HG03457 (cell line): Measurements from ENCODE around the gene ISG15.
"Not testable (repeated sequence)": the region's sequence is repeated elsewhere in the genome, so short reads cannot be mapped to it uniquely, and the experiment has no call there.

ENCODE experiments used
- ATAC-seq: cut with Tn5 transposase; IDR thresholded peaks from one replicate; pipeline ENCODE4 v1.9.1; 2021; ENCODE audit warnings: moderate number of reproducible peaks; ENCODE audit not compliant: unreplicated experiment

Gene ISG15

DNA sequence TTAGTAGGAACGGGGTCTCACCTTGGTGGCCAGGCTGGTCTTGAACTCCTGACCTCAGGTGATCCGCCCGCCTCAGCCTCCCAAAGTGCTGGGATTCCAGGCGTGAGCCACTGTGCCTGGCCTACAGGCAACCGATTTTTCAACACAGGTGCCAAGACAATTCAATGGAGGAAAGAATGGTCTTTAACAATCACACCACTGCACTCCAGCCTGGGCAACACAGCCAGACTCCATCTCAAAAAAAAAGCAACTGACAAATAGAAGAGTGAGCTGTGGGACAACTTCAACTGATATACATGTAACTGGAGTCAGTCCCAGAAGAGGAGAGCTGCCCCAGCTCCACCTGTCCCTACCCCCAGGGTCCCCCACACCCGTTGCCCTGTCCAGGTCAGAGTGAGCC lies 18.8 kb upstream of the ISG15 start:
- not testable (repeated sequence) for ATAC-seq

- no peak for ATAC-seq
Observed at GRCh38 chr1:995665-996633, 17.3 kb upstream of the ISG15 start.

- ATAC-seq = no peak
Observed at GRCh38 chr1:996851-997712, 16.2 kb upstream of the ISG15 start.

DNA sequence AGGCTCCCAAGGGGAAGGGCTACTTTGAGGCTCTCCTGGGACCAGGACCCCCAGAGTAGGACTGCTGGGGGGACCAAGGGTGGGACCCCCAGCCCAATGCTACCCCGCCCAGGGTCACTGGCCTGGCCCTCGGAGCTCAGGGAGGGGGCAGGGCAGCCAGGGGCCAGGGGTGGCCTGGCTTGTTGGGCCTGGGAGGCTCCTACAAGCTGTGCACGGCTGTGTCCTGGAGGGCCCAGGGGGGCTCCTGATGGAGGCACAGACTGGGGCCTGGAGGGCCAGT lies 15.6 kb upstream of the ISG15 start:
- ATAC-seq = no peak

DNA sequence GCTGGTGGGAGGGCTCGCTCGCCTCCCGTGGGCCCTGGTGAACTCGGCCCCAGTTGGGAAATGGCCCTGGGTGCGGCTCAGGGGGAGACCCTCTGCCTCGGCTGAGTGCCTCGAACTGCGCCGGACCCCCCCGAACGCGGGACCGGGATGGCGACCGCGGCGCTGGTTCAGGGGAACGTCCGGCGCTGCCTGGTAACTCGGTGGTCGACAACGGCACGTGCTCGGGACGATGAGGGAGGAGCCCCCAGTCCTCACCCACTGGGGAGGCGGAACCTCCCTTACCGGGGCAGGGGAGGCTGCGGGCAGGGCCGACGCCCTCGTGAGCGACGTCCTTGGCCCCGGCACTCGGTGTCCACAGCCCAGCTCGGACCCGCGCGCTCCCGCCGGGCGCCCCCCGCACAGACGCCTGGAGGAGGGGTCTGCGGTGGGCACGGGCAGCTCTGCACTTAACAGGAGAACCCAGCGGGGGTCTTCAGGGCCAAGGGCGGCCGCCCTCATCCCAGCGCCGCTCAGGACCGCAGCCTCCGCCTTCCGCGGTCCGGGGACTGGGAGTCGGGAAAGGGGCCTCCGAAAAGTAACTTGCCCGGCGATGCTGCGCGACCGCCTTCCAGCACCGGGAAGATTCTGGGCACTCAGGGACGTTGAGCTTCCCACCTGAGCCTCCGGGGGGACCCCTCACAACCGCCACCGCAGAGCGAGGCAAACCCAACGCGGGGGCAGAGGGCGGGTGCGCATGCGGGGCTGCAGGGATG lies 15.1 kb upstream of the ISG15 start:
- ATAC-seq = no peak

- no peak for ATAC-seq
Observed at GRCh38 chr1:998745-998994, 14.6 kb upstream of the ISG15 start.

DNA sequence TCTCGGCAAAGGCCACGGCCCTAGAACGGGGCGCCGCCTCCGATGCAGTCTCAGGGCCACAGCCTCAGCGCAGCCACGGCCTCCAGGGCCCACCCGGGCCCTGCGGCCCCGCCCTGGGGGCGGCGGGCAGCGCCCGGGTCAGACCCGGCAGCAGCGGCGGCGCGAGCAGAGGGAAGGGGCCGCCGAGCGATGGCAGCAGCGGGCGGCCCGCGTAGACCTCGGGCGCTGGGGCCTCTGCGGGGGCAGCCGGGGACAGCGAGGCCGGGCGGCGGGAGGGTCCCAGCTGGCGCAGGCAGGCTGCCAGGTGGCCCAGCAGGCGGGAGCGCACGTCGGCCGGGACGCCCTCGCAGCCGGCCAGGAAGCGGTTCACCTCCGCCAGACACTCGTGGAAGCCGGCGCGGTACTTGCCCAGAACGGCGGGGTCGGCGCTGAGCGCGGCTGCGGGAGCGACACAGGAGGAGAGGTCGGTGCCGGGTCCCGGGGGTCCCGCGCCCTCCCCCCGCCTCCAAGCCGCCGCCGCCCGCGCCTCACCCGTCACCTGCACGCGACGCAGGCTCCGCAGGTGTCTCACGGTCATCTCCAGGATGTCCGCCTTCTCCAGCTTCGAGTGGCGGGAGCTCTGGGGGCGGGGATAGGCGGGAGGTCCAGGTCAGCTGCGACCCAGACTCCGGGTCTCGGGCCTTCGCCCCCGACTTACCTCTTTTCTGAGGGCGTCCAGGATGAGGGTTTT lies 14.1 kb upstream of the ISG15 start:
- ATAC-seq = no peak

- ATAC-seq = no peak
Observed at GRCh38 chr1:999725-1000356, 13.5 kb upstream of the ISG15 start, which contains the start of gene HES4. Gene HES4 (minus strand): TSS chr1:1000097. CDS start chr1:999973, 124 bp downstream.

GRCh38 chr1:1000357-1001056 lies 12.8 kb upstream of the ISG15 start:
- ATAC-seq = no peak

DNA sequence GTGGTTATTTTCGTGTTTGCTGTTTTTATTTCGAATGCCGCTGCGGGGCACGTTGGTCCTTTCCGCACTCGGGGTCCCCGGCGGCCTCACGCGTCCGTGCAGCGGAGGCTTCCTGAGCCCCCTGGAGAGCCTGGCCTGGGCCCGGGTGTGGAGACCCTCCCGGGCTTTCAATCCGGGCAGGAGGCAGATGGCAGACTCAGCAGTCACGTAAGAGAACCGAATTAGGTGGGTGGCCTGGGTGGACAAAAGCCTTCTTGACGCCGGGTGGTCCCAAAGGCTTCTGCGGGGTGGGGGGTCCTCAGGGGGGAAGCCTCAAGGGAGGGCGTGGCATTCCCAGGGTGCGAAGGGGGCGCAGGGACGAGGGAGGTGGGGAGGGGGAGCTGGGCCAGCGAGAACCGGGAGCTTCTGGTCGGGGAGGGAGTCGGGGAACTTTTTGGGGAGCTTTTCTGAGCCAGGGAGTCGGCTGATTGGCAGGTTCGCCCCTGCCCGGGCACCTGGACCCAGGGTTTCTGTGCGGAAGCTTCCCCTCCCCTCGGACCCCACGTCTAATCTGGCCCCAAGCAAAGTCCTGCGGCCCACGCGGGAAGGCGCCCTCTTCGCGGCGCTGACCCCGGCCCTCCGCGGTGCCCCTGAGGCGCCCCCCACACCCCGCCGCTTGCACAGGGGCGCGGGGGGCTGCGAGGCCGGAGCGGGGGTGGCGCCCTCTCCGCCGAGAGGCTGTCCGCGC lies 12.1 kb upstream of the ISG15 start:
- ATAC-seq = no peak

DNA sequence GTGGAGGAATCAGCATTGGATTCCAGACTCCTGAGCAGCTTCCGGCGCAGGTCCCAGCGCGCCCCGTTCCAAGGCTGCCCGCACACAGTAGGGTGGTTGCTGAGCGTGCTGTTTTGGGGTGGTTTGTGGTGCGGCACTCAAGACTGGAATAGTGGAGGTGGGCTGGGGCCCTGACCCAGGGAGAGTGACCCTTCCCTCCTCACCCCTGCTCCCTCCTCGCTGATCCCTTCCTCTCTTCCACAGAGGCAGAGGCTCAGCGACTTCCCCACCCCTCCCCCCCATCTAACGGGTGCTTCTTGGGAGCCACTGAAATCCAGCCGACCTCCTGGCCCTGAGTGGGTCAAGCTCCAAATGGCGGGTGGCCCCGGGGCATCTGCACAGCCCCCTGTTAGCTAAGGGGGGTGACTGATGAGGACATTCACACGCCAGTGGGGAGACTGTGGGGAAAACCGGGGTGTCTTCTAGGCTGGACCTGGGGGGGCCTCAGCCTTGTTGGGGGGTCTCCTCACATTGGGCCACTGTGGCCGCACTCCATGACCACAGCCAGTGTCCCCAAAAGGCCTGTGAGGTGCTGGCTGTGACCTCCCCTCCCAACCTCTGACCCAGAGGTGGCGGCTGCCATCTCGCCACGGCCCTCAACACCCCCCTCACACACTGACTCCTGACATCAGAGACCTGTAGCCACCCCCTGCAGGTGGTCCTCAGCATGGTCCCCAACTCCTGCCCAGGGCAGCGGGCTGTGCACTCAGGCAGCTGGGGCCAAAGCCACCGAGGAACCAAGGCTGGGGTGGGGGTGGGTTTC lies 9.5 kb upstream of the ISG15 start:
- no peak for ATAC-seq

DNA sequence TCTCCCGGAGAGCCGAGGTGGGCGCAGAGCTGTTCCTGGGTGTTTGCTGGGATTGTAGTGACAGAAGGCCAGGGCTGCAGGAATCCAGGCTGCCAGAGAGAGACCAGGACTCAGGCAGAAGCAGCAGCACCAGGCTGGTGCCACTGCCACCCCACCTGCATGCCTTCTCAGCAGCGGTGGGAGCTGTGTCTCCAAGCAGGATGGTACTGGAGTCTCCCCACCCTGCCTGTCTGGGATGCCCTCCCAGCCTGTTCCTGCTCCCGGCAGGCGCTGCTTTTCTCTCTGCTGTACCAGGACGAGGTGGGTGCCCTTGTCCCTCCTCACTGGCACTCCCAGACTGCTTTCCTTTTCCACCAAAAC lies 8.9 kb upstream of the ISG15 start:
- ATAC-seq = no peak

DNA sequence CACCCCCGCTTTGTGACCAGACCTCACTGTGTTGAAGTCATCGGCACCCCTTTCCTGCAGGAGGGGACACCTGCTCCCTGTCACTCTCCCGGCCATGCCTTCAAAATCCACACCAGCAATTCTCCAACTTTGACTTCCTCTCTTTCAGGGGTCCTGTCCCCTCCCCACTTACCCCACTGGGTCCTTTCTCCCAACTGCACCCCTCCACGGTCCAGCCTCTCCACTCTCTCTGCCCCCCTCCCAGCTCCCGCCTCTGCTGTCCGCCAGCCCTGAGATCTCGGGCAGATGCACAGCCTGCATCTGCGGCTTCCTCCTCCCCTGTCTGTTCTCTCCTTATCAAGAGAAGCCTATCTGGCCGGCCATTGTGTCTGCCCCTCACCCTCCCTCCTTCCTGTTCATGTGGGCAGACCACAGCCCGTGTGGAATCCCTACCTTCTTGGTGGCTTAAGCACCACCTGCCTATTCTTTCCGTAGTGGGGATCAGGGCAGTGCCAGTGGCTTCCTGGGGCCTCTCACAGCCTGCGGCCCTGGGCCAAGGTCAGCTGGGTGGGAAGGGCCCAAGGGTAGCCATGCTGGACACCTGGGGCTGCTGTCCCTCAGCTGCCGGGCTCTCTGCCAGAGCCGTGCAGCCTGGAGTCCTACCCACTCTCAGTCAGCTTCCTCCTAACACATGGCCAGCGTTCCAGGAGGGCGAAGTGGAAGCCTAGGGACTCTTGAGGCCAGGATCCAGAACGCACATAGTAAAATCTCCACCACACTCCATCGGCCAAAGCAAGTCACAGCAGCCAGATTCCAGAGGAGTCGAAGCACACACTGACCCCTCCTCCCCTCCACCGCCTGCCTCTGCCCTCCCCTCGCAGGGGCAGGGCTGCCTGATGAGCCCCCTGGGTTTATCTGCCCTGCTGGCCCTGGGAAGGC lies 8.3 kb upstream of the ISG15 start:
- no peak for ATAC-seq

DNA sequence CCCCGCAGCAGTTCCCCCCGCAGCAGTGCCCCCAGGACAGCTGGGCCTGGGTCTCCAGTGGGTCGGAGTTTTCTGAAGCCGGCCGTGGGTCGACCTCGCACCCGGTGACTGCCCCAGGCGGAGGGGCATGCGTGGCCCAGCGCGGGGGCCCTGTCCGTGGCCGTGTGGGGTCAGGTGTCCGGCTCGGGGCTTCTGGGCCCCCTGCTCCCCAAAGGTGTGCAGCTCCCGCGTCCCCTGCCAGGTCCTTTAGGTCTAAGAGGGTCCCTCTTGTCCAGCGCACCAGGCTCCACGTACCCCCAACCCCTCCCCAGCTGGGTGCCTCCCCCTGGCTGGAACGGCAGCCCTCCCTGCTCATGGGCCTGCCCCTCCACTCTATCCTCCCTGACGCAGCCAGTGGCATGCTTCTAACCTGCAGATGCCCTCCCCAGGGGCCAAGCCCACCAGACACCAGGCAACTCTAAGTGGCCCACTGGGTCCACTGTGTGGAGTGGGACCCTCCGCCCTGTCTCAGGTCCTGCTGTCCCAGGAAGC lies 7.5 kb upstream of the ISG15 start:
- ATAC-seq = no peak

DNA sequence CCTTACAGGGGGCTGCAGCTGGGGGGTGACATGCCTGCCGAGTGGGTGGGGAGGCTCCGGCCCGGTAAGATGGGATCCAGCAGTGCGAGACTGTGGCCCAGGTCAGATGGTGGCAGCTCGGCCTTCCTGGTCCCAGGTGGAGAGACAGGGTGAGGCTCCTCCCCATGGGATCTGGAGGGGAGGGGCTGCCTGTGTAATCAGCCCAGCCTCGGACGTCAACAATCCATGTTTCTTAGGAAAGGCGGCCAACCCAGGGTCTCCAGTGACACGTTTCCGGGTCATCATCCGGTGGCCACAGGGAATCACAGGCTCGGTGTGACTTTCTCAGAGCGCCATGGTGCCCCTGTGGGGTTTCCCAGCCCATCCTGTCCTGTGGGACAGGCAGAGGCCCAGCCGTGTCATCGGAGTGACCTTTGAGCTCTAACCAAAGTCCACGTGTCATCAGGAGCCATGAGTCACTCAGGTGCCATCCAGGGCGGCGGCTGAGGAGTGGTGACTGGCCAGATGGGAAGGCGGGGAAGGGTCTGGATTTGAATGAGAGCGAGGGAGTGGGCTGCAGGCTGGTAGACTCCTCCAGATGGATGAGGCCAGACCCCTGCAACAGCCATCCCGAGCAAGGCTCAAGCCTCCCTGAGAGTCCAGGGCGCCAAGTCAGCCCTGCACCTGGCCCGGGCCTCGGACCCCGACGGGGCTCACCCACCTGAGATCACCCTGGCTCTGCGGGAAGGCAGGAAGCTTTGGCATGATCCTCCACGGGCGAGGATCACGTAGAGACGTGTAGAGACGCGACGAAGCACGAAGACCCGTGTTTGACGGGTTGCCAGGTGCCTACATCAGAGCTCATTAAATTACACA lies 6.8 kb upstream of the ISG15 start:
- no peak for ATAC-seq

DNA sequence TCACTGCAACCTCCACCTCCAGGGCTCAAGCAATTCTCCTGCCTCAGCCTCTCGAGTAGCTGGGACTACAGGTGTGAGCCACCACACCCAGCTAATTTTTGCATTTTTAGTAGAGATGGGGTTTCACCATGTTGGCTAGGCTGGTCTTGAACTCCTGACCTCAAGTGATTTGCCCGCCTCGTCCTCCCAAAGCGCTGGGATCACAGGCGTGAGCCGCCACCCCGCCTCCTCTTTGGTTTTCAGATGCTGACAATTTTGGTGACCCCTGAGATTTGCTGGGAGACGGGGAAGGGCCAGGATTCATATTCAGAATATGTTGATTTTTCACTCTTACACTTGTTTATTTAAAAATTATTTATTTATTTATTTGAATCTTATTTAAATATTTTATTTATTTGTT lies 3.2 kb upstream of the ISG15 start:
- ATAC-seq = not testable (repeated sequence)
